K562 (cell line): ENCODE results near the gene MOGAT2. TPM values are rescaled to one million over a fixed set of nuclear protein-coding genes. Genes with fewer than 3 reads are reported as not detected.

Experiments used
- ATAC-seq: fragments of 200-7000 bp; cut with Tn5 transposase; 3 replicates; pipeline ENCODE4 v1.9.1; 2020; ENCODE audit warnings: moderate library complexity
- BruUV-seq: library from RNA; stranded (reverse); fragments of 400-500 nt; replicated peaks from 2 replicates; lab custom pipeline; 2021; lab: Mats Ljungman, UMichigan
- CTCF ChIA-PET: fragments of 300-600 bp; formaldehyde crosslinking; extraction: SDS; loops from one replicate; lab custom pipeline; 2021; ENCODE audit warnings: low intra/inter-chr PET ratio; lab: Yijun Ruan, JAX
- POLR2A ChIA-PET: fragments of 300-600, 350-650 bp; sonication (Branson Sonifier 250); formaldehyde crosslinking; extraction: SDS; loops from one replicate; lab custom pipeline; 2021; ENCODE audit warnings: antibody characterized with exemption, inconsistent platforms; lab: Yijun Ruan, JAX
- DNase-seq, 4 experiments: peaks; one replicate each; pipeline versions ENCODE4 v3.0.0 to v3.0.0-alpha.2; 2011 to 2018; ENCODE audit warnings: low spot score in 3 of 4, mixed read lengths in 3 of 4; ENCODE audit errors: extremely low read depth in 1 of 4
- FAIRE-seq: peaks from 2 replicates; lab custom pipeline; 2011; peaks lifted over from hg19 to GRCh38; lab: Jason Lieb, UNC
- H2AFZ ChIP-seq: 2 replicates; pipeline ENCODE4 v1.6.0; 2011; ENCODE audit warnings: low read depth, low read length, control low read depth, inconsistent platforms
- H3K27ac ChIP-seq: fragments of 200-600 bp; 3 replicates; pipeline ENCODE4 v1.8.0; 2011; ENCODE audit warnings: low read depth, mild to moderate bottlenecking, control low read depth, inconsistent platforms, low read length, moderate library complexity, mixed read lengths; ENCODE audit errors: extremely low read depth
- H3K27me3 ChIP-seq, 2 experiments: fragments of 300-600 bp in 1 of 2; 2 replicates in 1 of 2; 3 replicates in 1 of 2; pipeline versions ENCODE4 v1.6.0 to v1.8.0; 2011; ENCODE audit warnings: inconsistent platforms in 2 of 2, low read length in 2 of 2, mild to moderate bottlenecking in 1 of 2, mixed read lengths in 1 of 2, moderate library complexity in 1 of 2; ENCODE audit not compliant: control insufficient read depth in 2 of 2, insufficient read depth in 2 of 2
- H3K36me3 ChIP-seq: fragments of 300-600 bp; 3 replicates; pipeline ENCODE4 v1.8.0; 2011; ENCODE audit warnings: mild to moderate bottlenecking, low read length, inconsistent platforms; ENCODE audit not compliant: control insufficient read depth, insufficient read depth
- H3K4me1 ChIP-seq, 2 experiments: fragments of 200-600 bp in 1 of 2; replicated peaks in 1 of 2; 2 replicates in 1 of 2; 3 replicates in 1 of 2; pipeline versions ENCODE4 v1.5.1 to v1.8.0; 2011; ENCODE audit warnings: inconsistent platforms in 2 of 2, low read length in 2 of 2, mild to moderate bottlenecking in 1 of 2, mixed read lengths in 1 of 2, moderate library complexity in 1 of 2; ENCODE audit not compliant: control insufficient read depth in 2 of 2, insufficient read depth in 2 of 2
- H3K4me2 ChIP-seq: 2 replicates; pipeline ENCODE4 v1.6.1; 2011; ENCODE audit warnings: low read length, control low read depth, inconsistent platforms, mixed read lengths; ENCODE audit not compliant: insufficient read depth
- H3K4me3 ChIP-seq: fragments of 200-600 bp; sonication (generic), shearing (Covaris generic); 2 replicates; pipeline ENCODE4 v1.5.1; 2016; ENCODE audit warnings: control low read depth, inconsistent platforms
- H3K79me2 ChIP-seq: fragments of 200-600 bp; 3 replicates; pipeline ENCODE4 v1.8.0; 2011; ENCODE audit warnings: low read length, inconsistent platforms; ENCODE audit not compliant: control insufficient read depth, insufficient read depth
- H3K9ac ChIP-seq, 2 experiments: 2 replicates each; pipeline versions ENCODE4 v1.6.0 to v1.6.1; 2011; ENCODE audit warnings: low read depth in 2 of 2, low read length in 2 of 2, control low read depth in 1 of 2, inconsistent platforms in 1 of 2, mild to moderate bottlenecking in 1 of 2, mixed read lengths in 1 of 2; ENCODE audit not compliant: insufficient read depth in 1 of 2
- H3K9me1 ChIP-seq: one replicate; pipeline ENCODE4 v1.6.0; 2011; ENCODE audit warnings: inconsistent platforms, mild to moderate bottlenecking, low read length, moderate library complexity; ENCODE audit not compliant: control insufficient read depth, insufficient read depth
- H3K9me3 ChIP-seq: replicated peaks from 2 replicates; pipeline ENCODE4 v1.5.1; 2011; ENCODE audit warnings: low read depth, low read length, inconsistent platforms; ENCODE audit not compliant: control insufficient read depth, insufficient read depth
- H4K20me1 ChIP-seq: replicated peaks from 2 replicates; pipeline ENCODE4 v1.6.1; 2011; ENCODE audit warnings: low read length, inconsistent platforms, mixed read lengths; ENCODE audit not compliant: control insufficient read depth, insufficient read depth
- CTBP1 ChIP-seq: fragments of 450-650 bp; IDR thresholded peaks from 2 replicates; pipeline ENCODE4 v1.6.1; 2016; ENCODE audit warnings: borderline replicate concordance
- FOXA1 ChIP-seq: fragments of 450-650 bp; IDR thresholded peaks from 2 replicates; pipeline ENCODE4 v1.6.1; 2016; ENCODE audit warnings: mild to moderate bottlenecking, borderline replicate concordance
- NBN ChIP-seq: fragments of 450-650 bp; IDR thresholded peaks from 2 replicates; pipeline ENCODE4 v1.6.1; 2016; ENCODE audit warnings: low read depth, mild to moderate bottlenecking
- NFYB ChIP-seq: IDR thresholded peaks from 2 replicates; pipeline ENCODE4 v1.6.1; 2011; ENCODE audit warnings: mild to moderate bottlenecking, moderate library complexity; ENCODE audit not compliant: insufficient read length; ENCODE audit errors: extremely low read depth
- PRDM10 ChIP-seq: fragments of 450-650 bp; IDR thresholded peaks from 2 replicates; pipeline ENCODE4 v1.6.1; 2018; ENCODE audit not compliant: partially characterized antibody
- PTTG1 ChIP-seq: fragments of 450-650 bp; IDR thresholded peaks from 2 replicates; pipeline ENCODE4 v1.6.1; 2016; ENCODE audit warnings: low read depth, mild to moderate bottlenecking, missing genetic modification characterization, missing compliant biosample characterization
- SUPT5H ChIP-seq: fragments of 450-650 bp; IDR thresholded peaks from 2 replicates; pipeline ENCODE4 v1.6.1; 2016
- TSHZ1 ChIP-seq: fragments of 250-450 bp; sonication (Bioruptor Pico); IDR thresholded peaks from 2 replicates; pipeline ENCODE4 v1.4.0; 2020; ENCODE audit warnings: mild to moderate bottlenecking, moderate library complexity
- WHSC1 ChIP-seq: IDR thresholded peaks from one replicate; pipeline ENCODE4 v1.6.1; 2012; ENCODE audit warnings: low read length, control low read depth, inconsistent platforms
- WGBS: fragments of 100-300 bp; shearing (Covaris generic); methylation state at CpG from one replicate; pipeline ENCODE4 v1.1.6; 2016; ENCODE audit warnings: low coverage, mixed read lengths; ENCODE audit not compliant: insufficient coverage; ENCODE audit errors: missing lambda C conversion rate; 5-methylcytosine and 5-hydroxymethylcytosine counted together
- in situ Hi-C: fragments of 300-500 bp; cut with MboI; formaldehyde crosslinking; loops from 4 replicates; pipeline ENCODE4 v1.15.0; 2018; ENCODE audit warnings: inconsistent platforms, mixed read lengths
- intact Hi-C: fragments of 100-400 bp; cut with micrococcal nuclease; formaldehyde crosslinking; loops from 2 replicates; pipeline ENCODE4 v1.14.2; 2022
- polyA plus RNA-seq, 8 experiments: library from polyadenylated mRNA; depleted of rRNA in 4 of 8; stranded (reverse) in 5 of 8; unstranded in 3 of 8; fragments of >200 nt; fragmentation: Nextera tagmentation in 2 of 8; fragmentation: Illumina TruSeq in 1 of 8; extraction: Ambion mirVana in 2 of 8; extraction: Trizol in 1 of 8; gene quantifications; 2 replicates each; pipeline versions ENCODE4 v1.2.1 to v1.2.3, GENCODE V29; 2011 to 2014; ENCODE audit warnings: inconsistent platforms in 1 of 8, missing spikeins in 1 of 8
- total RNA-seq, 7 experiments: library from RNA; depleted of rRNA in 6 of 7; stranded (reverse); fragments of >200 nt in 6 of 7; fragmentation: Illumina TruSeq in 2 of 7; extraction: Trizol in 2 of 7; gene quantifications; 2 replicates each; pipeline versions ENCODE4 v1.2.1 to v1.2.3, GENCODE V29; 2011 to 2021; ENCODE audit warnings: low replicate concordance in 1 of 7

Gene MOGAT2
- total and polyA plus RNA-seq, 9 of the 15 experiments (the other 6 are each of a cell fraction or from before 2014, with no cell fraction given) = 0.09 TPM; not detected in 7

GRCh38 chr11:75668451-75669297, 49.0 kb upstream of the MOGAT2 start, which contains the start of gene MAP6 (continued):
- no peak for TF ChIP-seq FOXA1
- TF ChIP-seq CTBP1 = peak; percentile 49; the same call in 1 of the 2 replicates
- TF ChIP-seq PRDM10 = no peak

- H3K27me3 ChIP-seq = peaks cover 17 to 28% of the 10 kb centered on the region in 2 experiments
- 0 out of 2 replicates have a peak overlapping the region, but pooled peaks have one; percentile 20 for H3K4me2 ChIP-seq
- peak; percentile 100 for ATAC-seq
- no peaks in the 10 kb centered on the region for H4K20me1 ChIP-seq
- no peaks in the 10 kb centered on the region for H3K9me1 ChIP-seq
- no peaks in the 10 kb centered on the region for H3K9me3 ChIP-seq
- H3K4me1 ChIP-seq = peaks cover 0 to 7% of the 10 kb centered on the region in 2 experiments; a peak in 2 of 5 replicates
- WGBS = 9% methylated on average over 4 of the region's 4 CpGs
- POLR2A ChIA-PET = interaction anchor here (0.7 kb wide), 1 partner anchor 24 kb away, joined by 3 read pairs; no protein-coding TSS in a partner anchor
- no TSS peak for BruUV-seq
- in situ Hi-C loops (no loop called here), intact Hi-C loops (no loop called here)
- DNase-seq = peak; percentile 43 to 78 (median 64)
- H3K79me2 ChIP-seq = no peaks in the 10 kb centered on the region
- H2AFZ ChIP-seq = peak overlapping the region; percentile 69; the same call in 1 of the 2 replicates
- H3K9ac ChIP-seq = no peak overlapping the region
- FAIRE-seq = peak; percentile 92
- no peak overlapping the region for H3K4me3 ChIP-seq
- H3K36me3 ChIP-seq = no peaks in the 10 kb centered on the region
- CTCF ChIA-PET = no interaction called here
- H3K27ac ChIP-seq = no peak overlapping the region
- TF ChIP-seq SUPT5H (no peak), TSHZ1 (CRISPR knock-in tag) (no peak), PTTG1 (tag) (no peak), WHSC1 (no peak), NFYB (peak; percentile 68), NBN (no peak)
Measured at GRCh38 chr11:75673977-75674582, 43.6 kb upstream of the MOGAT2 start.
